ENCODE data around the gene NECTIN4. TPM values are rescaled to one million over a fixed set of nuclear protein-coding genes. Genes with fewer than 3 reads are reported as not detected.
"Not testable (repeated sequence)": the region's sequence is repeated elsewhere in the genome, so short reads cannot be mapped to it uniquely, and the experiment has no call there.

NECTIN4 gene
- total RNA-seq, 1 experiment from 2014 or later: 8.6 TPM

GRCh38 chr1:161082996-161083747 is 6.2 kb downstream of the NECTIN4 start:
- peak; percentile 96 for DNase-seq (ENCODE audit: low spot score)

GRCh38 chr1:161082483-161082882 is 6.9 kb downstream of the NECTIN4 start:
- DNase-seq (ENCODE audit: low spot score): peak; percentile 40

GRCh38 chr1:161081519-161081918 is 7.8 kb downstream of the NECTIN4 start:
- no peak for DNase-seq (ENCODE audit: low spot score)

- no peak for DNase-seq (ENCODE audit: low spot score)
Measured at GRCh38 chr1:161080441-161081405, 8.6 kb downstream of the NECTIN4 start.

GRCh38 chr1:161079436-161080110 is 9.8 kb downstream of the NECTIN4 start:
- no peak for DNase-seq (ENCODE audit: low spot score)

GRCh38 chr1:161077426-161077825 is 11.9 kb downstream of the NECTIN4 start:
- no peak for DNase-seq (ENCODE audit: low spot score)

- no peak for DNase-seq (ENCODE audit: low spot score)
Measured at GRCh38 chr1:161076410-161076809, 12.9 kb downstream of the NECTIN4 start.

- DNase-seq (ENCODE audit: low spot score): no peak
Measured at GRCh38 chr1:161074676-161075368, 14.5 kb downstream of the NECTIN4 start.

GRCh38 chr1:161073474-161074121 is 15.8 kb downstream of the NECTIN4 start:
- no peak for DNase-seq (ENCODE audit: low spot score)

- no peak for DNase-seq (ENCODE audit: low spot score)
Measured at GRCh38 chr1:161072751-161073449, 16.5 kb downstream of the NECTIN4 start.

- DNase-seq (ENCODE audit: low spot score): peak; percentile 79
Measured at GRCh38 chr1:161071886-161072371, 17.4 kb downstream of the NECTIN4 start.

GRCh38 chr1:161070761-161071160 is 18.6 kb downstream of the NECTIN4 start:
- no peak for DNase-seq (ENCODE audit: low spot score)

- DNase-seq (ENCODE audit: low spot score): no peak
Measured at GRCh38 chr1:161069731-161070270, 19.6 kb downstream of the NECTIN4 start, which contains the start of gene ARHGAP30. TSS of gene ARHGAP30 (minus strand) at chr1:161069891. CDS start at chr1:161069624, 267 bp downstream.

GRCh38 chr1:161069241-161069640 is 20.1 kb downstream of the NECTIN4 start:
- DNase-seq (ENCODE audit: low spot score): no peak

- peak; percentile 73 for DNase-seq (ENCODE audit: low spot score)
Measured at GRCh38 chr1:161068306-161069234, 20.8 kb downstream of the NECTIN4 start.

GRCh38 chr1:161066694-161067093 is 22.7 kb downstream of the NECTIN4 start:
- DNase-seq (ENCODE audit: low spot score): no peak

GRCh38 chr1:161065681-161066080 is 23.7 kb downstream of the NECTIN4 start:
- not testable (repeated sequence) for DNase-seq (ENCODE audit: low spot score)

GRCh38 chr1:161063936-161064335 is 25.4 kb downstream of the NECTIN4 start:
- not testable (repeated sequence) for DNase-seq (ENCODE audit: low spot score)

Data from HT-29 (cell line).